Measurements from ENCODE around the gene OSBPL1A. TPM values are rescaled to one million over a fixed set of nuclear protein-coding genes. Genes with fewer than 3 reads are reported as not detected.
A peak's percentile ranks its signal among the peaks of the same experiment; 100 is the strongest.

Gene OSBPL1A
- total and polyA plus RNA-seq, 2 of the 8 experiments (the other 6 are each of a cell fraction or from before 2014, with no cell fraction given): 53.2 to 74.9 TPM

DNA sequence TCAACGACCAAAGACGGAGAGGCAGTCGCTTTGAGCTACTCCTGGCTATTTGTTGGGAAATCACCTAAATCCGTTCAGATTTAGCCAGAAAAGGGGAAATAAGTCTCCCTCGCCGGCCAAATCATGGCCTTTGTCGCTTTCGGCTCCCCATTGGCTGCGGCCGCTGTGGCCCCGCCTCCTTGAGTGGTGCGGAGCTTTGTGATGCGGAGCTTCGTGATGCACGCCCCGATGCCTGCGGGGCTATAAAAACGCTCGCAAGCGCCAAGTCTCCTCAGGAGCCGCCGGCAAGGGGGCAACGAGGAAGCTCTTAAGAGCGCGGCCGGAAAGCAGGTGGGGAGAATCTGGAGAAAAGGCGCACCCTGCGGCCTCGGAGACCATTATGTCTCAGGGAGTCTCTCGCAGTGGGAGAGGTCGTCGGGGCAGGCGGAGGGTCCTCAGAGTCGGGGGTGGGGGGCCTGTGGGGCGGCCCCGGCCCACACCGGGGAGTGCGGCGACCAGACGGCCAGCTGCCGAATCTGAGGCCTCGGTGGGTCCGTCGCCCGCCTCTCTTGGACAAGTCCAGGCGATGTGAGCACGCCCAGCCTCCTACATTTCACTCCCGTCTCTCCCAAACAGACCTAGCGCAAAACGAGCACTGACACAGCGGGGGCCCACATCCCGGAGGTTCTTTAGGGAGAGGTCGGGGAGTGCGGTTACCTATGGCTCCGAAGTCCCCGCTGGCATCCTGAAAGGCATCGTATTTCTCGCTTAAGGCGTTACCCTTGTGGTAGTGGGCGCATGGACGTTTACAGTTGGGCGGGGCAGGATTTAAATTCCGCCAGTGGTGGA, 258.6 kb downstream of the OSBPL1A start, which contains the start of gene CABYR (continued):
- TF ChIP-seq CBX8 (IDR thresholded peaks at IDR 0.05; ENCODE audit: borderline replicate concordance, low read depth, low read length): no peak
- TF ChIP-seq, protein P1, sequence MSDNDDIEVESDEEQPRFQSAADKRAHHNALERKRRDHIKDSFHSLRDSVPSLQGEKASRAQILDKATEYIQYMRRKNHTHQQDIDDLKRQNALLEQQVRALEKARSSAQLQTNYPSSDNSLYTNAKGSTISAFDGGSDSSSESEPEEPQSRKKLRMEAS (IDR thresholded peaks at IDR 0.05): 0 out of 2 replicates have a peak, but pooled peaks have one; percentile 14
